ENCODE measurements around the gene TENT4A. TPM values are rescaled to one million over a fixed set of nuclear protein-coding genes. Genes with fewer than 3 reads are reported as not detected.
A peak's percentile ranks its signal among the peaks of the same experiment; 100 is the strongest.

The TENT4A gene
- total and polyA plus RNA-seq, 2 donors: 8.4 to 18.7 TPM

GRCh38 chr5:6792911-6793471 lies 79.8 kb downstream of the TENT4A start:
- Histone ChIP-seq H3K4me1 (ENCODE audit: control insufficient read depth in 2 of 2, insufficient read depth in 2 of 2, low read length in 2 of 2) (peaks cover 7 to 13% of the 10 kb centered on the region in 2 donors), H3K27me3 (ENCODE audit: control insufficient read depth in 2 of 2, insufficient read depth in 1 of 2, low read length in 1 of 2) (no peaks in the 10 kb centered on the region), H3K9me3 (ENCODE audit: control insufficient read depth in 2 of 2, insufficient read depth in 1 of 2, low read length in 1 of 2) (no peaks in the 10 kb centered on the region), H3K27ac (ENCODE audit: low read depth in 1 of 2, low read length in 1 of 2) (no peak overlapping the region), H3K36me3 (ENCODE audit: control insufficient read depth in 2 of 2, insufficient read depth in 2 of 2, low read length in 1 of 2) (no peaks in the 10 kb centered on the region), H3K4me3 (ENCODE audit: low read length in 2 of 2) (no peak overlapping the region)
- DNase-seq (ENCODE audit: low read depth in 6 of 9, low spot score in 9 of 9): peak in 1 of 9 donors; percentile 4
- WGBS: 52% methylated on average over 14 of the region's 14 CpGs

- no peak overlapping the region for H3K4me3 ChIP-seq (ENCODE audit: low read length in 2 of 2)
- H3K4me1 ChIP-seq (ENCODE audit: control insufficient read depth in 2 of 2, insufficient read depth in 2 of 2, low read length in 2 of 2): no peaks in the 10 kb centered on the region
- no peaks in the 10 kb centered on the region for H3K27me3 ChIP-seq (ENCODE audit: control insufficient read depth in 2 of 2, insufficient read depth in 1 of 2, low read length in 1 of 2)
- no peaks in the 10 kb centered on the region for H3K36me3 ChIP-seq (ENCODE audit: control insufficient read depth in 2 of 2, insufficient read depth in 2 of 2, low read length in 1 of 2)
- H3K9me3 ChIP-seq (ENCODE audit: control insufficient read depth in 2 of 2, insufficient read depth in 1 of 2, low read length in 1 of 2): no peaks in the 10 kb centered on the region
- H3K27ac ChIP-seq (ENCODE audit: low read depth in 1 of 2, low read length in 1 of 2): no peak overlapping the region
- 85% methylated on average over 5 of the region's 5 CpGs for WGBS
- DNase-seq (ENCODE audit: low read depth in 6 of 9, low spot score in 9 of 9): no peak
These were observed 88.0 kb downstream of the TENT4A start for GRCh38 chr5:6801236-6801635.

GRCh38 chr5:6803981-6804550 lies 90.8 kb downstream of the TENT4A start:
- DNase-seq (ENCODE audit: low read depth in 6 of 9, low spot score in 9 of 9): no peak
- WGBS: 95% methylated on average over 7 of the region's 7 CpGs
- no peaks in the 10 kb centered on the region for H3K27me3 ChIP-seq (ENCODE audit: control insufficient read depth in 2 of 2, insufficient read depth in 1 of 2, low read length in 1 of 2)

GRCh38 chr5:6804766-6805501 lies 91.7 kb downstream of the TENT4A start:
- Histone ChIP-seq H3K27me3 (ENCODE audit: control insufficient read depth in 2 of 2, insufficient read depth in 1 of 2, low read length in 1 of 2) (no peaks in the 10 kb centered on the region), H3K4me3 (ENCODE audit: low read length in 2 of 2) (no peak overlapping the region), H3K27ac (ENCODE audit: low read depth in 1 of 2, low read length in 1 of 2) (no peak overlapping the region), H3K36me3 (ENCODE audit: control insufficient read depth in 2 of 2, insufficient read depth in 2 of 2, low read length in 1 of 2) (no peaks in the 10 kb centered on the region), H3K4me1 (ENCODE audit: control insufficient read depth in 2 of 2, insufficient read depth in 2 of 2, low read length in 2 of 2) (no peaks in the 10 kb centered on the region), H3K9me3 (ENCODE audit: control insufficient read depth in 2 of 2, insufficient read depth in 1 of 2, low read length in 1 of 2) (no peaks in the 10 kb centered on the region)
- WGBS: 75% methylated on average over 5 of the region's 5 CpGs
- DNase-seq (ENCODE audit: low read depth in 6 of 9, low spot score in 9 of 9): no peak

More at GRCh38 chr5:6803981-6804550, 90.8 kb downstream of the TENT4A start:
- Histone ChIP-seq H3K36me3 (ENCODE audit: control insufficient read depth in 2 of 2, insufficient read depth in 2 of 2, low read length in 1 of 2) (no peaks in the 10 kb centered on the region), H3K4me3 (ENCODE audit: low read length in 2 of 2) (no peak overlapping the region), H3K4me1 (ENCODE audit: control insufficient read depth in 2 of 2, insufficient read depth in 2 of 2, low read length in 2 of 2) (no peaks in the 10 kb centered on the region), H3K27ac (ENCODE audit: low read depth in 1 of 2, low read length in 1 of 2) (no peak overlapping the region), H3K9me3 (ENCODE audit: control insufficient read depth in 2 of 2, insufficient read depth in 1 of 2, low read length in 1 of 2) (no peaks in the 10 kb centered on the region)

GRCh38 chr5:6805841-6806240 lies 92.6 kb downstream of the TENT4A start:
- Histone ChIP-seq H3K27me3 (ENCODE audit: control insufficient read depth in 2 of 2, insufficient read depth in 1 of 2, low read length in 1 of 2) (no peaks in the 10 kb centered on the region), H3K4me3 (ENCODE audit: low read length in 2 of 2) (no peak overlapping the region), H3K4me1 (ENCODE audit: control insufficient read depth in 2 of 2, insufficient read depth in 2 of 2, low read length in 2 of 2) (no peaks in the 10 kb centered on the region), H3K36me3 (ENCODE audit: control insufficient read depth in 2 of 2, insufficient read depth in 2 of 2, low read length in 1 of 2) (no peaks in the 10 kb centered on the region), H3K27ac (ENCODE audit: low read depth in 1 of 2, low read length in 1 of 2) (no peak overlapping the region), H3K9me3 (ENCODE audit: control insufficient read depth in 2 of 2, insufficient read depth in 1 of 2, low read length in 1 of 2) (no peaks in the 10 kb centered on the region)
- no peak for DNase-seq (ENCODE audit: low read depth in 6 of 9, low spot score in 9 of 9)
- 98% methylated on average over 2 of the region's 2 CpGs for WGBS

Other genes with a start within 250 kb of the TENT4A start
- gene NSUN2, start 80.4 kb upstream of the TENT4A start, total RNA-seq: 43.9 TPM
- 68.1 TPM for gene NSUN2, start 80.4 kb upstream of the TENT4A start, polyA plus RNA-seq
- gene SRD5A1, start 80.0 kb upstream of the TENT4A start, total RNA-seq: 6.9 TPM
- gene SRD5A1, start 80.0 kb upstream of the TENT4A start, polyA plus RNA-seq: 10.2 TPM

All from thymus (tissue), 11 donors.